Coronary artery (tissue), 2 donors: ENCODE results near the gene CREB5.

Source experiments
- DNase-seq: peaks from one replicate; pipeline ENCODE4 v3.0.0-alpha.2; 2017; ENCODE audit warnings: low spot score
- H3K27ac ChIP-seq, 2 donors: fragments of 200-600 bp; sonication (generic); one replicate each; pipeline ENCODE4 v1.5.1; 2016 to 2019
- H3K4me3 ChIP-seq: fragments of 200-600 bp; sonication (generic); 2 replicates; pipeline ENCODE4 v1.5.1; 2016; ENCODE audit warnings: mild to moderate bottlenecking, moderate library complexity
- TF ChIP-seq, protein P1 (sequence below): fragments of 200-600 bp; sonication (generic); IDR thresholded peaks from one replicate; pipeline ENCODE4 v1.5.1; 2019; ENCODE audit warnings: antibody characterized with exemption

Gene CREB5

DNA sequence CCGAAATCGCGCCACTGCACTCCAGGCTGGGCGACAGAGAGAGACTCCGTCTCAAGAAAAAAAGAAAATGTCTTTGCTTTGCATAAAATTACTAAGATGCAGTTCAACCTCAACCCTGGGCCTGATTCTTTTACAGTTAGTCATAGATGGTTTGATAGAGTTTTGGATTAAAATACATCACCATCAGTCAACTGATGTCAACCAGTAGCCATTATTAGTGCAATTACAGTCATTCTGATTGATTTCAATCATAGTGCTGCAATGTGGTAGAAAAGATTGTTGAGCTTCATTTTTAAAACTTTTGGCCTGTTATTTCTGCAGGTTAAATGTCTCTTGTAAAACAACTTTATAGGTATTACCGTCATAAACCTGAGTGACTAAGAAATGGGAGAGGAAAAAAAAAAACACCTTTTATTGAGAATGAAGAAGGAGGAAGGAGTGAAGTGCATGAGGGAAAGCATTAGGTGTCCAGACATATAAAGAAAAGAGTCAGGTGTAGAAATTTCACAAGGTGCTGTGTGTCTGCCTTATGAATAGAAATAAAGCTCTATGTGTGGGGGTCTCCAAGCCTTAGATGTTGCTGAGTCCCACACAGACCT lies 395.2 kb downstream of the CREB5 start:
- no peak overlapping the region for H3K27ac ChIP-seq
- DNase-seq = no peak
- no peak overlapping the region for H3K4me3 ChIP-seq
- TF ChIP-seq, protein P1, sequence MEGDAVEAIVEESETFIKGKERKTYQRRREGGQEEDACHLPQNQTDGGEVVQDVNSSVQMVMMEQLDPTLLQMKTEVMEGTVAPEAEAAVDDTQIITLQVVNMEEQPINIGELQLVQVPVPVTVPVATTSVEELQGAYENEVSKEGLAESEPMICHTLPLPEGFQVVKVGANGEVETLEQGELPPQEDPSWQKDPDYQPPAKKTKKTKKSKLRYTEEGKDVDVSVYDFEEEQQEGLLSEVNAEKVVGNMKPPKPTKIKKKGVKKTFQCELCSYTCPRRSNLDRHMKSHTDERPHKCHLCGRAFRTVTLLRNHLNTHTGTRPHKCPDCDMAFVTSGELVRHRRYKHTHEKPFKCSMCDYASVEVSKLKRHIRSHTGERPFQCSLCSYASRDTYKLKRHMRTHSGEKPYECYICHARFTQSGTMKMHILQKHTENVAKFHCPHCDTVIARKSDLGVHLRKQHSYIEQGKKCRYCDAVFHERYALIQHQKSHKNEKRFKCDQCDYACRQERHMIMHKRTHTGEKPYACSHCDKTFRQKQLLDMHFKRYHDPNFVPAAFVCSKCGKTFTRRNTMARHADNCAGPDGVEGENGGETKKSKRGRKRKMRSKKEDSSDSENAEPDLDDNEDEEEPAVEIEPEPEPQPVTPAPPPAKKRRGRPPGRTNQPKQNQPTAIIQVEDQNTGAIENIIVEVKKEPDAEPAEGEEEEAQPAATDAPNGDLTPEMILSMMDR = no peak

DNA sequence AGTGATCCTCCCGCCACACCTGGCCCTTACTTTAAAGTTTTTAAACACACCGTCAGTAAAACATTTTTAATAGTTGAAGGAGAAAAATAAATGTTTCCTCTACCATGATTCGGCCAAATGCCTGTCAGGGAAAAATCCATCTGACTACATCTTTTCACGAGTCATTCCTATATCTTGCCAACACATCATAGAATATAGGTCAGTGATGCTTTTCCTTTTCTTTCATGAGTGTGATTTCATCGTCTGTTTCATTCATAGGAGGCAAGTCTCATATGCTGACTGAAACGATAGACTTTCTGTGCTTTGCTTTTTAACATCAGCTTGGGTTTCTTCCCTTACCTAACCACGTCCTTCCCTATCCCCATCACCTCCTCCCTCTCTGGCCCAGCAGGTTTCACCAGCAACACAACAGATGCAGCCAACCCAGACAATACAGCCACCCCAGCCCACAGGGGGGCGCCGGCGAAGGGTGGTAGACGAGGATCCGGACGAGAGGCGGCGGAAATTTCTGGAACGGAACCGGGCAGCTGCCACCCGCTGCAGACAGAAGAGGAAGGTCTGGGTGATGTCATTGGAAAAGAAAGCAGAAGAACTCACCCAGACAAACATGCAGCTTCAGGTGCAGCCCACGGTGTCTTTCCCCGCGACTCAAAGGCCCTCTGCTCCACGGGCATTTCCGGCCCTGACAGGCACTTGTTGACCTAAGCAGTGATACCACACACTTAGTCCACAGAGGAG lies 396.6 kb downstream of the CREB5 start:
- Histone ChIP-seq H3K4me3 (no peak overlapping the region), H3K27ac (no peak overlapping the region)
- no peak for DNase-seq
- TF ChIP-seq, protein P1 = no peak

DNA sequence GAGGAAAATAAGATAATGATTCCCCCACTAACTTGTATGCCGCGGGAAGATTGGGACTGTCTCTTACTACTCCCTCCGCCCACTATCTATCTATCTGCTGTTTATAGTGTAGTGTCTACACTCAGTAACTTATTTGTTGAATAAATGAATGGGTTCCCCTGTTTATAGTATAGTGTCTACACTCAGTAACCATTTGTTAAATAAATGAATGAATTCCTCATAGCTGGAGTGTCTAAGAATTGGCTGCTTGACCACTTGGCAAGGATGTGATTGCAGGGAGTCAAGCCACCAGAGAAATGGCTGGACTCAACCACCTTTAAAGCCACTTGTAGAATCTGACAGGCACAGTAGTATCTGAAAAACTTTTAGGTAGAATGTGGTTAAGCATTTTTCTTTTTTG lies 398.7 kb downstream of the CREB5 start:
- TF ChIP-seq, protein P1 = no peak
- no peak overlapping the region for H3K27ac ChIP-seq
- no peak overlapping the region for H3K4me3 ChIP-seq
- DNase-seq = no peak

DNA sequence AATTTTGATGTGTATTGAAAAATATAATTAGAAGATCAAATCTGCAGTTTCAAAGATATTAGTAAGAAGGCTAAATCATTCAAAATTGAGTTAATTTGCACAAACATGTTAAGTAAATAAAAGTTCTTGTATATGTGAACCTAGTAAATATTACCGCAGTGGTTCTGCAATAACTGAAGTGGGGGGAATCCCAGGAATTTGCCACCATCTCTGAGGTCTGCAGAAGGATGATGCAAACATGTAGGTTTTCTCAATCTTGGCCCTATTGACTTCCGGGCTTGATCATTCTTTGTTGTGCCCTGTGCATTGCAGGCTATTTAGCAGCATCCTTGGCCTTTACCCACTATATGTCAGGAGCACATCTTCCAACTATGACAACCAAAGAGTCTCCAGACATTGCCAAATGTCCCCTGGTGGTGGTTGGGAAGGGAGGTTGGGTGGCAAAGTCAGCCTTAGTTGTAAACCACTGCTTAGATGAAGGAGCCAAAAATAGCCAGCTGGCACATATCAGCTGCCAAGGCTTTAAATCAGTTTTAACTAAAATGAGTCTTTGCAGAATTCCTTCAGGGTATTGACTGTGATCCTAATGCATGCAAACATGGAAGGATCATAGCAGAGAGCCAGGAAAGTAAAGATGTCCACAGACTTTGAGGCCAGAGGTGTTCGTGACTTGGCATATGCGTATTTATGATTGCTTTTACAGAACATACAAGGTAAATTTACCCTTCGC lies 399.5 kb downstream of the CREB5 start:
- Histone ChIP-seq H3K27ac (no peak overlapping the region), H3K4me3 (no peak overlapping the region)
- no peak for DNase-seq
- TF ChIP-seq, protein P1 = no peak

DNA sequence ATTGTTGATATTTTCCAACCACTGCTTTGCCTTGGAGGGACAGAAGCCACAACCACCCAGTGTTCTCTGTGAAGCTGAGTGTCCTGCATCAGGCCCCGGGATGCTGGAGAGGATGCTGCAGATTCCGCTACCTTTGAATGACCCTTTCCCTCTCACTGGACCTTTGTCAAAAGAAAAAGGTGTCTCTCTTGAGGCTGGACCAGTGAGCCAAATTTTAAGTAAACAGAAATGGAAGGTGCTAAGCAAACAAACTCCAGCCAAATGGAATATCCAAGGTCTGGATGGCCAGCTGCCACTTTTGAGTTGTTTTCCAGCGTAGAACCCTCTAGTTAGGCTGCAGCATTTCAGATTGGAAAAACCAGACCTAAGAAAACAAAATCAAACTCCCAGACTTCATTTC lies 400.3 kb downstream of the CREB5 start:
- DNase-seq = no peak
- H3K27ac ChIP-seq = no peak overlapping the region
- H3K4me3 ChIP-seq = no peak overlapping the region
- TF ChIP-seq, protein P1 = no peak

DNA sequence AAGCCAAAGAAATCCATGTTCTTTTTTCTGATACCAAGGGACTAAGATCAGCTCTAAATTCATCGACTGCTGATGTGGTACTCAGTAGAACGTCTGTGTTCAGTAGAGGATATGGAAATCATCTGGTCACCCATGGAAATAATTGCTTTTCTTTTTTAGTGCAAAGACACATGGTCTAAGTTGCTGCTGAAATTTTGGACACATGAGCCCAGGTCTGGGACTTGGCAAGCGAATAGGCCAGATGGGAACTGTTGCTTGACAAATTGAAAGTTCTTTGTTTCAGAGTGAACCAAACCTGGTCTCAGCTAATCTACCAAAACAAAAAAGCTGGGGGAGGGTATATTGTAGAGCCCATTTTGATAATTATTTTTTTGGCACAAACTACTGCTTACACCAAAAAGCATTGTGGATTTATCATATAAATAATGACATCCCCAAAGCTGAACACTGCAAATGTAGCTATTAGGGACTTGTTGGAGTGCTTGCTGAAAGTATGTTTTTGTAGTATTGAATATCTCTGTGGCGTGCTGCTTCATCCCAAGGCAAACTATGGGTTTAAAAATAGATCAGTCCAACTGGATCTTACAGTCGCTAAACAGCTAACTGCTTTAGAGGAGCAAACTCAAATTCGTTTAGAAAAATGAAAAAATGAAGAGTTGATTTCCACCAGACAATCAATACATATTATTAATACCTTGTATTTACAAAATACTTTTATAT lies 401.1 kb downstream of the CREB5 start:
- DNase-seq = no peak
- Histone ChIP-seq H3K4me3 (no peak overlapping the region), H3K27ac (no peak overlapping the region)
- TF ChIP-seq, protein P1 = no peak
